Kidney (tissue), 14 donors: ENCODE data around the gene INSRR. TPM values are rescaled to one million over a fixed set of nuclear protein-coding genes. Genes with fewer than 3 reads are reported as not detected.

ENCODE experiments used
- DNase-seq, 5 donors: peaks; one replicate each; pipeline ENCODE4 v3.0.0-alpha.2; 2013 to 2020
- FAIRE-seq: peaks from 2 replicates; lab custom pipeline; 2012; peaks lifted over from hg19 to GRCh38; lab: Jason Lieb, UNC
- H3K27ac ChIP-seq, 2 donors: one replicate each; pipeline ENCODE4 v1.7.0; 2013; ENCODE audit warnings: low read depth in 2 of 2, low read length in 2 of 2, inconsistent platforms in 1 of 2
- H3K27me3 ChIP-seq: one replicate; pipeline ENCODE4 v1.7.1; 2013; ENCODE audit warnings: low read length, inconsistent platforms; ENCODE audit not compliant: control insufficient read depth, insufficient read depth
- H3K36me3 ChIP-seq, 3 donors: one replicate each; pipeline versions ENCODE4 v1.7.0 to v1.7.1; 2013; ENCODE audit warnings: low read length in 3 of 3, control low read depth in 1 of 3, inconsistent platforms in 1 of 3; ENCODE audit not compliant: insufficient read depth in 3 of 3, control insufficient read depth in 2 of 3
- H3K4me1 ChIP-seq, 3 donors: one replicate each; pipeline versions ENCODE4 v1.7.0 to v1.7.1; 2013; ENCODE audit warnings: low read length in 3 of 3, inconsistent platforms in 1 of 3, low read depth in 1 of 3; ENCODE audit not compliant: control insufficient read depth in 2 of 3, insufficient read depth in 2 of 3
- H3K4me3 ChIP-seq, 3 donors: one replicate each; pipeline versions ENCODE4 v1.7.0 to v1.8.1; 2013; ENCODE audit warnings: low read length in 3 of 3, control low read depth in 1 of 3, inconsistent platforms in 1 of 3
- H3K9ac ChIP-seq, 3 donors: one replicate each; pipeline versions ENCODE4 v1.7.0 to v1.7.1; 2013; ENCODE audit warnings: low read length in 3 of 3, control low read depth in 1 of 3, inconsistent platforms in 1 of 3
- H3K9me3 ChIP-seq, 3 donors: one replicate each; pipeline versions ENCODE4 v1.7.0 to v1.7.1; 2013; ENCODE audit warnings: low read length in 3 of 3, control low read depth in 1 of 3, inconsistent platforms in 1 of 3; ENCODE audit not compliant: control insufficient read depth in 2 of 3, insufficient read depth in 1 of 3
- intact Hi-C: fragments of 100-400 bp; cut with DNase I; formaldehyde crosslinking; loops from one replicate; pipeline ENCODE4 v1.11.1; 2022
- polyA plus RNA-seq: library from polyadenylated mRNA; stranded (reverse); fragments of 350-450 nt; fragmentation: Illumina TruSeq; extraction: RNeasy Lipid Tissue Mini Kit (QIAGEN cat#74804); gene quantifications from one replicate; pipeline ENCODE4 v1.2.3, GENCODE V29; 2014; ENCODE audit warnings: low read depth, low replicate concordance; ENCODE audit not compliant: insufficient read depth
- total RNA-seq: library from RNA; stranded (reverse); fragmentation: NEBNext Ultra II Directional; extraction: Animal tissue kit (Norgen Biotek cat#: 25700); gene quantifications from one replicate; pipeline ENCODE4 v1.2.1, GENCODE V29; 2021
- TF ChIP-seq, protein P1 (sequence below): IDR thresholded peaks from 3 replicates; pipeline ENCODE4 v1.5.1; 2012; ENCODE audit warnings: mild to moderate bottlenecking, moderate library complexity, borderline replicate concordance; ENCODE audit not compliant: insufficient read depth; ENCODE audit errors: extremely low read depth
- donor health status: control.
- donor health status: control.
- donor health status: control.
- donor health status: control.
- donor health status: control.
- donor health status: DM: yes; HTN: yes; CAD: no.
- donor health status: Normal renal cell carcinoma (clear cell type).

The INSRR gene
- total and polyA plus RNA-seq, 2 donors from 2014 or later = 0.35 to 2.4 TPM

DNA sequence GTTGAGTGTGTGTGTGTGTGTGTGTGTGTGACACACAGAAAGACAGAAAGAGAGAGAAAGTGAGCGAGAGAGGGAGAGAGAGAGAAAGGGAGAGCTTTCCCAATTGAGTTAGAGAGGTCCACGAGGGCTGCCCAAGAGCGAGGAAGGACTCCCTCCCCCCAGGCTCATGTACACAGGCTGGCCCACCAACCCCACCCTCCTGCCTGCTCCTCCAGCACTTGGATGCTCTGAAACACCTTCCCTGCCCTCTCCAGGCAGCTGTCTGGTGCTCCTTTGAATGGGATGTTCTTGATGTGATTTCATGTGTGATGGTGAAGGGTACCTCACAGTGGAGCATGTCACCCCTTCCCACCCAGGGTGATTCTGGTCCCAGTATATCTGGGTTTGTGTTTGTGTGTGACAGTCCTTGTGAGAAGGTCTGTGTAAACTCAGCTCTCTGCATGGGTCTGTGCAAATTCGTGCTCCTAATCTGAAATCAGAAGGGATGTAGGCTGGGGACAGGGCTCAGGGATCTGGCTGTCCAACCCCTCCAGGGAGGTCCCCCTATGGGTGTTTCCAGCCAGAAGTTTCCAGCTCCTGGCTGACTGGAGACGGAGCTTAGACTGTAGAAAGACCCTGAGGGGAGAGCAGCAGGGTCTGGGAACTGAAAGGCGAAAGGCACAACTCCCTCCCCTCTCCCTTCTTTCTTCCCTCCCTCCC, 27.8 kb upstream of the INSRR start:
- H3K9me3 ChIP-seq = no peaks in the 10 kb centered on the region
- intact Hi-C loops = no loop called here
- H3K9ac ChIP-seq = no peak overlapping the region
- TF ChIP-seq, protein P1, sequence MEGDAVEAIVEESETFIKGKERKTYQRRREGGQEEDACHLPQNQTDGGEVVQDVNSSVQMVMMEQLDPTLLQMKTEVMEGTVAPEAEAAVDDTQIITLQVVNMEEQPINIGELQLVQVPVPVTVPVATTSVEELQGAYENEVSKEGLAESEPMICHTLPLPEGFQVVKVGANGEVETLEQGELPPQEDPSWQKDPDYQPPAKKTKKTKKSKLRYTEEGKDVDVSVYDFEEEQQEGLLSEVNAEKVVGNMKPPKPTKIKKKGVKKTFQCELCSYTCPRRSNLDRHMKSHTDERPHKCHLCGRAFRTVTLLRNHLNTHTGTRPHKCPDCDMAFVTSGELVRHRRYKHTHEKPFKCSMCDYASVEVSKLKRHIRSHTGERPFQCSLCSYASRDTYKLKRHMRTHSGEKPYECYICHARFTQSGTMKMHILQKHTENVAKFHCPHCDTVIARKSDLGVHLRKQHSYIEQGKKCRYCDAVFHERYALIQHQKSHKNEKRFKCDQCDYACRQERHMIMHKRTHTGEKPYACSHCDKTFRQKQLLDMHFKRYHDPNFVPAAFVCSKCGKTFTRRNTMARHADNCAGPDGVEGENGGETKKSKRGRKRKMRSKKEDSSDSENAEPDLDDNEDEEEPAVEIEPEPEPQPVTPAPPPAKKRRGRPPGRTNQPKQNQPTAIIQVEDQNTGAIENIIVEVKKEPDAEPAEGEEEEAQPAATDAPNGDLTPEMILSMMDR = no peak
- H3K27ac ChIP-seq = no peak overlapping the region
- H3K36me3 ChIP-seq = no peaks in the 10 kb centered on the region
- no peaks in the 10 kb centered on the region for H3K27me3 ChIP-seq
- DNase-seq = no peak
- H3K4me3 ChIP-seq = no peak overlapping the region
- H3K4me1 ChIP-seq = no peaks in the 10 kb centered on the region
- FAIRE-seq = no peak

DNA sequence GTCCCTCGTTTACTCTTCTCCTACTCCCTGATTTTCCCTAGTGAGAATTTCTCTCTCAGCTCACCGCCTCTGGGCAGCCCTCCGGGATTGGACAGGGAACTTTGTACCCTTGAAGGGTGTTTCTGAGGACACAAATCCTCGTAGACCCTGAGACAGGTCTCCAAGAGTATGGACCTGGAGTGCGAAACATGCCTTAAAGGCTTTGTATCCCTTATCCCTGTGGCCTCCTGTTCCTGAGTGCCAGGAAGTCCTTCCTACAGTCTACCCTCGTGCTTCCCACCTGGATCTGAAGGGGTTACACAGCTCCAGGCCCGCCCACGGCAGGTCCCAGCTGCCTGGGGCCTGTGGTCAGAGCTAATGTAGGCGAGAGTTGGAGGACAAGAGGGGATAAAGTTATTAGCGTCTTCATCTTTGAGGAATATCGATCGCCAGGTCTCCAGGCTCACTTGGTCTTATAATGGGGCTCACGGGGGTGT, 27.0 kb upstream of the INSRR start:
- H3K27me3 ChIP-seq = no peaks in the 10 kb centered on the region
- no peak overlapping the region for H3K4me3 ChIP-seq
- no peaks in the 10 kb centered on the region for H3K9me3 ChIP-seq
- H3K9ac ChIP-seq = no peak overlapping the region
- H3K4me1 ChIP-seq = no peaks in the 10 kb centered on the region
- TF ChIP-seq, protein P1 = no peak
- intact Hi-C loops = no loop called here
- FAIRE-seq (no peak), DNase-seq (no peak)
- no peak overlapping the region for H3K27ac ChIP-seq
- H3K36me3 ChIP-seq = no peaks in the 10 kb centered on the region

DNA sequence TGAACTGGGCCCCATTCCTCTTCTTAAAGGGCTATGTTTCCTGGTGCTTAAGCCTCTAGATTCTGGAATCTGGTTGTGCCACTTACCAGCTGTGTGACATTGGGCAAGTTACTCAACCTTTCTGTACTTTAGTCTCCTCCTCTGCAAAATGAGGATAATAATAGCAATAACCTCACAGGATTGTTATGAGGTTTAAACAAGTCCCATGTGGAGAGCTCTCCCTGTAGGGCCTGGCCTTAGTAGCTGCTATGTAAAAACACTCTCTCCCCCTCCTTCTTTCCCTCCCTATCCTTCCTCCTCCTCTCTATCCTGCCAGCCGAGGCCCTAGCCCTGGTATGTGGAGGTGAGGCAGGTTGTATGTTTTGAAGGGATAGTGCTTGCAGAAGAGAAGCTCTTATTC, 26.4 kb upstream of the INSRR start:
- TF ChIP-seq, protein P1 = no peak
- Histone ChIP-seq H3K27me3 (no peaks in the 10 kb centered on the region), H3K9ac (no peak overlapping the region), H3K4me3 (no peak overlapping the region), H3K9me3 (no peaks in the 10 kb centered on the region), H3K27ac (no peak overlapping the region), H3K4me1 (no peaks in the 10 kb centered on the region), H3K36me3 (no peaks in the 10 kb centered on the region)
- DNase-seq (no peak), FAIRE-seq (no peak)
- intact Hi-C loops = no loop called here
